Measurements from ENCODE around the gene DNAJA3. TPM values are rescaled to one million over a fixed set of nuclear protein-coding genes. Genes with fewer than 3 reads are reported as not detected.

The DNAJA3 gene
- total RNA-seq, 1 experiment from 2014 or later, result 93.3 TPM

DNA sequence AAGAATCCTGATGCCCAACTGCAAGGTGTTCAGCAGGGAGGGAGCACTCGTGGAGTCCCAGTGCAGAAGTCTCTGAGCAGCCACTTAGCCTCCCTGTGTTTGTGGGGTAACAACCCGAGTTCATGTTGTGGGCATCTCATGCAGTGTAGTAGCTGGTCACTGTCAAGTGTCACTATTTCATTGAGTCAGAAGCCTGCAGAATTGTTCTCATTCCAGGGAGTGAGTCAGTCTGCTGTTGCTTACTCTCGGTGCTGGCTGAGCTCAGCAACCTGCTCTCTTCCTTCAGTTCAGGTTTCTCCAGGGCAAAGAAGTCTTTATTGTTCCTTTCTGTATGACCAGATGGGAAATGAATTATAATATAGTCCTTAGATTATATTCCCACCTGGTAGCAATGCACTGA, 74.6 kb downstream of the DNAJA3 start (continued):
- TF ChIP-seq, protein P1, sequence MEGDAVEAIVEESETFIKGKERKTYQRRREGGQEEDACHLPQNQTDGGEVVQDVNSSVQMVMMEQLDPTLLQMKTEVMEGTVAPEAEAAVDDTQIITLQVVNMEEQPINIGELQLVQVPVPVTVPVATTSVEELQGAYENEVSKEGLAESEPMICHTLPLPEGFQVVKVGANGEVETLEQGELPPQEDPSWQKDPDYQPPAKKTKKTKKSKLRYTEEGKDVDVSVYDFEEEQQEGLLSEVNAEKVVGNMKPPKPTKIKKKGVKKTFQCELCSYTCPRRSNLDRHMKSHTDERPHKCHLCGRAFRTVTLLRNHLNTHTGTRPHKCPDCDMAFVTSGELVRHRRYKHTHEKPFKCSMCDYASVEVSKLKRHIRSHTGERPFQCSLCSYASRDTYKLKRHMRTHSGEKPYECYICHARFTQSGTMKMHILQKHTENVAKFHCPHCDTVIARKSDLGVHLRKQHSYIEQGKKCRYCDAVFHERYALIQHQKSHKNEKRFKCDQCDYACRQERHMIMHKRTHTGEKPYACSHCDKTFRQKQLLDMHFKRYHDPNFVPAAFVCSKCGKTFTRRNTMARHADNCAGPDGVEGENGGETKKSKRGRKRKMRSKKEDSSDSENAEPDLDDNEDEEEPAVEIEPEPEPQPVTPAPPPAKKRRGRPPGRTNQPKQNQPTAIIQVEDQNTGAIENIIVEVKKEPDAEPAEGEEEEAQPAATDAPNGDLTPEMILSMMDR (IDR thresholded peaks at IDR 0.05 in 2 of 3, conservative IDR thresholded peaks at IDR 0.05 in 1 of 3; ENCODE audit: borderline replicate concordance in 1 of 3, insufficient read depth in 1 of 3, low read depth in 2 of 3, low read length in 2 of 3), result no peak
- TF ChIP-seq EZH2phosphoT487 (IDR thresholded peaks at IDR 0.05; ENCODE audit: borderline replicate concordance) (no peak), FOSL1 (IDR thresholded peaks at IDR 0.05; ENCODE audit: low read depth) (peak; percentile 71), ZFX (IDR thresholded peaks at IDR 0.05) (no peak)

- ATAC-seq (no peak), DNase-seq (ENCODE audit: low read depth, low spot score) (no peak)
- Histone ChIP-seq H3K4me1 (ENCODE audit: control insufficient read depth in 1 of 2, insufficient read depth in 2 of 2, low read length in 2 of 2) (peaks cover 34 to 57% of the 10 kb centered on the region in 2 experiments), H3K27ac (ENCODE audit: low read depth, low read length) (no peak overlapping the region), H3K27me3 (ENCODE audit: insufficient read depth, low read length) (no peaks in the 10 kb centered on the region), H2AFZ (ENCODE audit: low read depth, low read length, poor library complexity, severe bottlenecking) (no peak overlapping the region), H3K36me3 (ENCODE audit: control insufficient read depth in 1 of 2, insufficient read depth in 2 of 2, low read length in 2 of 2) (peaks cover 2 to 7% of the 10 kb centered on the region in 2 experiments; a peak in 2 of 4 replicates), H3K4me3 (replicated peaks in 1 of 2; ENCODE audit: low read depth in 1 of 2, low read length in 2 of 2) (no peak overlapping the region), H4K20me1 (ENCODE audit: insufficient read depth) (peaks cover 5% of the 10 kb centered on the region; the same call in 1 of the 2 replicates), H3K9me3 (ENCODE audit: control insufficient read depth in 1 of 2, insufficient read depth in 1 of 2, low read depth in 1 of 2, low read length in 2 of 2) (no peaks in the 10 kb centered on the region), H3K9ac (ENCODE audit: low read length) (no peak overlapping the region), H3K9me2 (ENCODE audit: insufficient read depth) (no peaks in the 10 kb centered on the region), H3K79me2 (ENCODE audit: insufficient read depth, low read length) (peaks cover 84% of the 10 kb centered on the region), H3K4me2 (ENCODE audit: low read length) (peak overlapping the region; percentile 56; the same call in 1 of the 2 replicates)
- ChIA-PET CTCF (interaction anchor here (1.4 kb wide), 1 partner anchor 85 kb away, joined by 3 read pairs; no protein-coding TSS in a partner anchor), POLR2A (no interaction called here), RAD21 (ENCODE audit: low non-redundant PET in 1 of 2, low total read pairs in 2 of 2, uncharacterized antibody in 2 of 2, unreplicated experiment in 2 of 2) (no interaction called here)
- no peak for TF ChIP-seq TCF7L2 (IDR thresholded peaks at IDR 0.05; ENCODE audit: borderline replicate concordance, extremely low read depth, insufficient read depth, insufficient read length)
- TF ChIP-seq ZFX (IDR thresholded peaks at IDR 0.05), result no peak
- no peak for TF ChIP-seq CBX3 (IDR thresholded peaks at IDR 0.05; ENCODE audit: low read depth)
- TF ChIP-seq SIN3A (IDR thresholded peaks at IDR 0.05; ENCODE audit: low read depth), result no peak
- TF ChIP-seq JUND (IDR thresholded peaks at IDR 0.05), result no peak
- no peak for TF ChIP-seq POLR2A (IDR thresholded peaks at IDR 0.05; ENCODE audit: borderline replicate concordance, extremely low read depth, insufficient read depth, insufficient read length)
- TF ChIP-seq CEBPB (IDR thresholded peaks at IDR 0.05; ENCODE audit: low read depth), result no peak
- no peak for TF ChIP-seq ELF1 (IDR thresholded peaks at IDR 0.05; ENCODE audit: borderline replicate concordance, low read depth)
- TF ChIP-seq FOSL1 (IDR thresholded peaks at IDR 0.05; ENCODE audit: low read depth), result no peak
- TF ChIP-seq SP1 (IDR thresholded peaks at IDR 0.05; ENCODE audit: low read depth), result no peak
- intact Hi-C loops (cut with micrococcal nuclease), result no loop called here
- no TSS peak for BruUV-seq (replicated peaks)
These were observed 75.4 kb downstream of the DNAJA3 start for GRCh38 chr16:4501071-4501478.
